Right lobe of liver (tissue), 4 donors: ENCODE measurements around the gene CD46.

ENCODE experiments used
- CTCF ChIP-seq, 4 donors: fragments of 200-600 bp in 3 of 4; fragments of 450-650 bp in 1 of 4; IDR thresholded peaks; one replicate each; pipeline versions ENCODE4 v1.5.1 to v1.8.0; 2016 to 2022; ENCODE audit warnings: antibody characterized with exemption in 4 of 4, mild to moderate bottlenecking in 2 of 4
- POLR2A ChIP-seq: fragments of 450-650 bp; IDR thresholded peaks from one replicate; pipeline ENCODE4 v1.6.1; 2017; ENCODE audit warnings: antibody characterized with exemption, mild to moderate bottlenecking
- donor health status: DM: no; HTN: no; CAD: no.
- donor health status: DM: no; HTN: no; CAD: no.
- donor health status: DM: no; HTN: yes; CAD: no.

GRCh38 chr1:207806531-207807325 lies 54.9 kb downstream of the CD46 start:
- TF ChIP-seq CTCF (IDR thresholded peaks at IDR 0.05) (no peak), POLR2A (no peak)
